Coronary artery (tissue), 2 donors: ENCODE data around the gene SMYD5.

Experiments
- DNase-seq: peaks from one replicate; pipeline ENCODE4 v3.0.0-alpha.2; 2017; ENCODE audit warnings: low spot score
- H3K27ac ChIP-seq, 2 donors: fragments of 200-600 bp; sonication (generic); one replicate each; pipeline ENCODE4 v1.5.1; 2016 to 2019
- H3K4me3 ChIP-seq: fragments of 200-600 bp; sonication (generic); 2 replicates; pipeline ENCODE4 v1.5.1; 2016; ENCODE audit warnings: mild to moderate bottlenecking, moderate library complexity
- CTCF ChIP-seq: fragments of 200-600 bp; sonication (generic); IDR thresholded peaks from one replicate; pipeline ENCODE4 v1.5.1; 2019; ENCODE audit warnings: antibody characterized with exemption

Gene SMYD5

GRCh38 chr2:73175663-73176204, 38.3 kb upstream of the SMYD5 start:
- peak overlapping the region; percentile 72 for H3K4me3 ChIP-seq
- no peak for TF ChIP-seq CTCF
- H3K27ac ChIP-seq, result peak overlapping the region; percentile 2 to 83
- peak; percentile 79 for DNase-seq

GRCh38 chr2:73176205-73176880, 37.7 kb upstream of the SMYD5 start:
- H3K27ac ChIP-seq, result peak overlapping the region in 1 of 2 donors; percentile 83
- H3K4me3 ChIP-seq, result peak overlapping the region; percentile 72
- DNase-seq, result no peak
- no peak for TF ChIP-seq CTCF

- Histone ChIP-seq H3K27ac (peak overlapping the region; percentile 64 to 83), H3K4me3 (peak overlapping the region; percentile 72)
- peak; percentile 99 for TF ChIP-seq CTCF
- DNase-seq, result peak; percentile 87
Observed at GRCh38 chr2:73176881-73177644, 37.0 kb upstream of the SMYD5 start.

- Histone ChIP-seq H3K27ac (peak overlapping the region in 1 of 2 donors; percentile 64), H3K4me3 (peak overlapping the region; percentile 72)
- DNase-seq, result no peak
- no peak for TF ChIP-seq CTCF
Observed at GRCh38 chr2:73177645-73178255, 36.3 kb upstream of the SMYD5 start.

GRCh38 chr2:73185965-73186364, 28.1 kb upstream of the SMYD5 start:
- no peak for TF ChIP-seq CTCF
- Histone ChIP-seq H3K4me3 (no peak overlapping the region), H3K27ac (no peak overlapping the region)
- DNase-seq, result no peak

- no peak for DNase-seq
- TF ChIP-seq CTCF, result no peak
- H3K4me3 ChIP-seq, result no peak overlapping the region
- no peak overlapping the region for H3K27ac ChIP-seq
Observed at GRCh38 chr2:73187549-73187948, 26.5 kb upstream of the SMYD5 start.
